Nephron progenitor cell (in vitro differentiated cells): ENCODE measurements around the gene CMTM5.
A peak's percentile ranks its signal among the peaks of the same experiment; 100 is the strongest.

Experiments used
- DNase-seq: peaks from one replicate; pipeline ENCODE4 v3.0.0; 2021
- H3K27ac Mint-ChIP-seq: 2 replicates; pipeline ENCODE4 v1.8.0; 2021; ENCODE audit warnings: mild to moderate bottlenecking, moderate library complexity, mixed read lengths
- H3K27me3 Mint-ChIP-seq: 2 replicates; pipeline ENCODE4 v1.8.0; 2021; ENCODE audit warnings: mild to moderate bottlenecking, low read depth, mixed read lengths; ENCODE audit not compliant: poor library complexity
- H3K36me3 Mint-ChIP-seq: 2 replicates; pipeline ENCODE4 v1.8.0; 2021; ENCODE audit warnings: low read depth, mixed read lengths
- H3K4me1 Mint-ChIP-seq: 2 replicates; pipeline ENCODE4 v1.8.0; 2021; ENCODE audit warnings: mixed read lengths
- H3K4me3 Mint-ChIP-seq: 2 replicates; pipeline ENCODE4 v1.8.0; 2021; ENCODE audit warnings: mild to moderate bottlenecking, moderate library complexity, mixed read lengths
- H3K9me3 Mint-ChIP-seq: 2 replicates; pipeline ENCODE4 v1.8.0; 2021; ENCODE audit warnings: mild to moderate bottlenecking, moderate library complexity, mixed read lengths
- CTCF ChIP-seq: fragments of 200-600 bp; sonication (generic); IDR thresholded peaks from 2 replicates; pipeline ENCODE4 v1.5.0; 2021; ENCODE audit warnings: antibody characterized with exemption

The CMTM5 gene

GRCh38 chr14:23371865-23372264 lies 5.0 kb upstream of the CMTM5 start:
- DNase-seq: no peak
- peaks cover 23% of the 10 kb centered on the region for H3K27me3 Mint-ChIP-seq
- no peak overlapping the region for H3K4me3 Mint-ChIP-seq
- peaks cover 19% of the 10 kb centered on the region for H3K4me1 Mint-ChIP-seq
- no peak overlapping the region for H3K27ac Mint-ChIP-seq
- no peaks in the 10 kb centered on the region for H3K36me3 Mint-ChIP-seq
- no peaks in the 10 kb centered on the region for H3K9me3 Mint-ChIP-seq
- no peak for TF ChIP-seq CTCF

- no peaks in the 10 kb centered on the region for H3K9me3 Mint-ChIP-seq
These were observed 4.3 kb upstream of the CMTM5 start, which contains the start of gene IL25 for GRCh38 chr14:23372509-23372908. IL25 (plus strand) TSS chr14:23372809.

GRCh38 chr14:23373041-23373440 lies 3.8 kb upstream of the CMTM5 start:
- peaks cover 22% of the 10 kb centered on the region for H3K27me3 Mint-ChIP-seq
- H3K4me1 Mint-ChIP-seq: peaks cover 20% of the 10 kb centered on the region
- H3K4me3 Mint-ChIP-seq: no peak overlapping the region
- H3K9me3 Mint-ChIP-seq: no peaks in the 10 kb centered on the region
- no peaks in the 10 kb centered on the region for H3K36me3 Mint-ChIP-seq
- TF ChIP-seq CTCF: no peak
- no peak for DNase-seq
- no peak overlapping the region for H3K27ac Mint-ChIP-seq

More at GRCh38 chr14:23372509-23372908, 4.3 kb upstream of the CMTM5 start, which contains the start of gene IL25:
- no peak for DNase-seq
- Mint-ChIP-seq H3K27me3 (peaks cover 22% of the 10 kb centered on the region), H3K4me1 (peaks cover 19% of the 10 kb centered on the region), H3K36me3 (no peaks in the 10 kb centered on the region), H3K4me3 (no peak within 1 kb of the TSS), H3K27ac (no peak within 1 kb of the TSS)
- no peak for TF ChIP-seq CTCF

- H3K27me3 Mint-ChIP-seq: peaks cover 28% of the 10 kb centered on the region
- H3K27ac Mint-ChIP-seq: no peak overlapping the region
- H3K4me1 Mint-ChIP-seq: peaks cover 29% of the 10 kb centered on the region
- H3K9me3 Mint-ChIP-seq: no peaks in the 10 kb centered on the region
- TF ChIP-seq CTCF: no peak
- no peaks in the 10 kb centered on the region for H3K36me3 Mint-ChIP-seq
- no peak overlapping the region for H3K4me3 Mint-ChIP-seq
- DNase-seq: no peak
These were observed 1.2 kb upstream of the CMTM5 start for GRCh38 chr14:23375527-23376251.

- no peaks in the 10 kb centered on the region for H3K9me3 Mint-ChIP-seq
- no peaks in the 10 kb centered on the region for H3K36me3 Mint-ChIP-seq
- peak overlapping the region; percentile 42 for H3K4me3 Mint-ChIP-seq
- H3K27ac Mint-ChIP-seq: no peak overlapping the region
- no peak for DNase-seq
- H3K4me1 Mint-ChIP-seq: peaks cover 34% of the 10 kb centered on the region
- peaks cover 27% of the 10 kb centered on the region for H3K27me3 Mint-ChIP-seq
- TF ChIP-seq CTCF: no peak
These were observed 328 bp downstream of the CMTM5 start for GRCh38 chr14:23377198-23377550.
